Muscle of arm (tissue), 12 donors: Measurements from ENCODE around the gene MED31. TPM values are rescaled to one million over a fixed set of nuclear protein-coding genes. Genes with fewer than 3 reads are reported as not detected.
"Not testable (repeated sequence)": the region's sequence is repeated elsewhere in the genome, so short reads cannot be mapped to it uniquely, and the experiment has no call there.

ENCODE experiments used
- DNase-seq: peaks from one replicate; pipeline ENCODE4 v3.0.0-alpha.2; 2013
- polyA plus RNA-seq, 12 donors: library from polyadenylated mRNA; unstranded; fragments of 120-200 nt; gene quantifications; one replicate each; pipeline ENCODE4 v1.2.1, GENCODE V29; 2013; ENCODE audit not compliant: insufficient read length in 12 of 12

Gene MED31
- polyA plus RNA-seq, 12 donors: 11.9 to 26.8 (median 18.4) TPM; not detected in 1

DNA sequence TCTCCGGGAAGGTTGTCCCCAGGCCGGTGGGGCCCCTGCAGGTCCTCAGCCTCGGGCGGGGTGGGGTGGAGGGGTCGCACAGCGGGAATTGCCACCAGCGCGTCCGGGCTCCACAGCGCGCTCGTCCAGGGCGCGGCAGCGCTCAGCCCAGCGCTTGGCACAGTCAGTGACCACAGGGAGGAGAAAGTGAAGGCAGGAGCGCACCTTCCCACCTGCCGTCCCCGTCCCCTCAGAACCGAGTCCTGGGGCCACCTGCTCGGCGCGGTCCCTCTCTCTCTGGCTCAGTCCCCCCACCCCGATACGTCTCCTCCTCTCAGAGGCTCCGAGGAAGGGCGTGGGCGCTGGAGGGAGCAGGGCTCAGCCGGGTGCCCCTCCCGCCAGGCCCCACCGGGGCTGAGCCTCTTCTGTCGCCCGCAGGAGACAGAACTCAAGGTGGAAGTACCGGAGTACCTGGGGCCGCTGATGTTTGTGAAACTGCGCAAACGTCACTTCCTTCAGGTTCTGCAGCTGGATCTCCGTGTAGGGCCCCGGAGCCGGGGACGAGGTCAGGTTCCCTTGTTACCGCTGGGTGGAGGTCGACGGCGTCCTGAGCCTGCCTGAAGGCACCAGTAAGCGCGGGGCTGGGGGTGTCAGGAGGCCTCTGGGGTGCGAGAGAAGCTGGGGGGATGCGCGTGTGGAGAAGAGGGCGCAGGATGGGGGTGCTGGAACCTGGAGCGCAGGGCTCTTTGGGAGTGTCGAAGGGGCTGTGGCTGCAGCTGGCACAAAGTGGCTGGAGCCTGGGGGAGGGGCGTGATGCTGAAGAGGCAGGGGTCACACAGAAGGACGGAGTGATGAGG is 5.6 kb upstream of the MED31 start:
- DNase-seq: not testable (repeated sequence)

DNA sequence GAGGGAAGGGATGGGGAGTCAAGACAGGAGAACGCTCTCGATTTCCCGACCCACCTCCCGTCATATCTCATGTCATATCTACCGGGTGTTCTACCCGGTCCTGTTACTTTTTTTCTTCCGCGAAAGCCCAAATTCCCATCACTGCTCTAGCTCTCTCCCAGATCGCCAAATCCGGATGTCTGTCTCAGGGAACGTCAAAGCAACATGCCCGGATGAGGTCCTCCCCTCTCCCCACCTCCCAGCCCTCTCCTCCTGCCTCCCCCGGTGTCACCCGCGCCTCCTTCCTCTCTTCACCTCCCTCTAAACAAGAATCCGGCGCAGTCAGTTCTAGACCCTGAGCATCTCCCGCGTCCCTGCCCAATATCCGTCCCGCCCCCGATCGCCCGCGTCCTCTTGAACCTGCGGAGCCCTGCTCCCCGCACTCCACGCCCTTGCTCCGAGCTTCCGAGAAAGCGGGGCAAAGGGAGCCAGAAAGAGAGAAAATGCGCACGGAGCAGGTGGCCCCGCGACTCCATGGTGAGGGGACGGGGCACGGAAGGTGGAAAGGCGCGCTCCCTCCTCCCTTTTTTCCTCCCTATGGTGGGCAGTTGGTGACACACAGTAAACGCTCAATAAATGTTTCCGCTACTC is 4.4 kb upstream of the MED31 start:
- not testable (repeated sequence) for DNase-seq

DNA sequence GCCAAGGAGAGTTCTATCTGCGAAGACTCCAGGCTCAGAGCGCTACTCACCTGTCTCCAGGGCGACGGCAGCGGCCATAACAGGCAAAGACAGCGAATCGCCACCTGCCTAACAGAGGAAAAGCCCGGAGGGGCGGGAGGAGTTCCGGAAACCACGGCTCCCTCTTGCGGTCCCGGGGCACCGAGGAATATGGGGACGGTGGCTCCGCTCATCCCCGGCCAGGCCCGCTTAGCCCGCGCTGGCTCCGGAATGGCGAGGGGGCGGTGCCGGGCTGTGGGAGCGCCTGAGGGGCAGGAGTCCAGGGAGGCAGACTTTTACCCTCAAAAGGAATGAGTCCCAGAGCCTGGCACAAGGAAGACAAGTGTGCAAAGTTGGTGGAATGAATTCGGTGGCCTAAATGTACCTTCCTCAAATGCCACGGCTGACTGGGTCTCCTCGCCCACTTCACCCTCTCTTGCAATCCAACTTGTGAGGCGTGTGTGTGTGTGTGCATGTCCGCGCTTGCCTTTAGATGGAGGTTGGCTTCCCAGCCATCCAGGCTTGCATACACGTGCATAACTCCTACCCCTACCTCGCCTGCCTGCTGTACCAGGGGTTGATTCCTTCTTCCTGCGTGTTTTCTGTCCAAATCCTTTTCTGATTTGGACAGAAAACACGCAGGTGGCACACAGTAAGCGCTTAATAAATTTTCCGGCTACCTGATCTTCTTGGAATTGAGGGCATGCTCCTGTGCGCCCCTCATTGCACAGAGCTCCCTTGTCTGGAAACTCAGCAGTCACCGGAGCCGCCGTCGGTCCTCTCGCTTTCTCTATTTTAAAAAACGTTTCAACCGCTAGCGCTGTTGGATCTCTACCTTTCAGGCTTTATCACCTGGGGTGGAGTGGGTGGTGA is 3.7 kb upstream of the MED31 start:
- DNase-seq: no peak

DNA sequence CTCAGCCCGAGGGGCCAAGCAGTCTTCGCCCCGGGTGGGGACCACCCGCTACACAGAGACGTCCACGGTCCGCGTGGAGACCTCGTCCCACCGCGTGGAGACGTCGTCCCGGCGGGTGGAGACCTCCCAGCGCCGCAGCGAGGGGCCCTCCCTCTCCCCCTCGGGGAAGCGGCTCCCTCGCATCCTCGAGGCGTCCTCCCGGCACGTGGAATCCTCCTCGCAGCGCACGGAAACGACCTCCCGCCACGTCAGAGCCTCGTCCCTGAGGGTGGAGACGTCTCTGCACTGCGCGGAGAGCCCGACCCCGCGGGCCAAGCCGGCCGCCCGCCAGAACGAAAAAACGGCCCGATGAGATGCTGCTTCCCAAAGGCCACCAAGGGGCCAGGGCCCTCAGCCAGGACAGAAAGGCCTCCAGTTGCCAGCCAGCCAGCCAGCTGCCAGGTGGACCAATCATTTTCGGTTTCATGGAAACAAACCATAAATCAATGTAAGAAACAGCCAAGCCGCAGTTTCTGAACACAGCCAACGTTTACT is 581 bp upstream of the MED31 start:
- peak; percentile 53 for DNase-seq

DNA sequence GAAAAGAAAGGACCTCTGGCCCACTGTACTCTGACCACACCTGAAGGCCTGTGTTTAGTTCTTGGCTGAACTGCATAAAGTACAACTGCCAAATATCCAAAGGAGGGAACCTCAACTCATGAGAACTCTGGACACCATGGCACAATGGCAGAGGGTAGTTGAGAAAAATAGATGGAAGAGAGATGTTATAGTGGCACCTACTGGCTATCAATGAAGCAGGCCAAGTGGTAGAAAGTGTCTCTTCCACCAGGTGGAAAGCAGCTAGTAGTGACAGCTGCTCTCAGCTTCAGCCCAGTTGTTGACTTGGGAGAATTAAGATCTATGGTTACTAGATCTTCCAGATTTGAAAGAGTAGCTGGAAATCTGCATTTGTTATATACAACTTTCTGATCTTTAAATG is 3.2 kb downstream of the MED31 start:
- no peak for DNase-seq

DNA sequence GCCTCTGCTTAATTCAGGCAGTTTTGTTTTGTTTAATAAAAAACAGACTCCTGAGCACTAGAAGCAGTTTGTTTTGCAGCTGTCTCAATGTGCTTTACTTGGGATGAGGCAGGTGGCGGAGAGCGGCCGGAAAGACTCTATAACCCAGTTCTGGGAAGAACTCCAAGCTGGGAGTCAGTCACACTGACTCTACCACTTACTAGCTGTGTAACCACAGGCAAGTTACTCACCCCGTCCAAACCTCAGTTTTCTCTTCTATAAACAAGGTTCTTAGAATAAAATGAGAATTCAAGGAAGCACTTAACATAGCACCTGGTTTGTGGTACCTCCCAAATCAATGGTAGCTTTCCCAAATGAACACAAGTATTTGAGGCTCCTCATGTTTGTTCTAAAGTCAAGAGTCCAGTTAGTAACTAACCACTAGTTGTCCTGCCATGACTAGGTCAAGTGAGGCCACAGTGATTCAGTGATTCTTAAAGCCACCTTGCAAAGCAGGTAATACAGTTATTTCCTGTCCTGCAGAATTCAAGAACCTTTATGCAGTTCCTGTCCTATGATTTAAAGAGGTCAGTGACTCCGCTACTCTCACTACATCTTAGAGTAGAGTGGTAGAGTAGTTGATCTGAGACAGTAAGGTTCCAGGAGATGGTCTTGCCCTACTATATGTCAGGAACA is 7.8 kb downstream of the MED31 start:
- no peak for DNase-seq

DNA sequence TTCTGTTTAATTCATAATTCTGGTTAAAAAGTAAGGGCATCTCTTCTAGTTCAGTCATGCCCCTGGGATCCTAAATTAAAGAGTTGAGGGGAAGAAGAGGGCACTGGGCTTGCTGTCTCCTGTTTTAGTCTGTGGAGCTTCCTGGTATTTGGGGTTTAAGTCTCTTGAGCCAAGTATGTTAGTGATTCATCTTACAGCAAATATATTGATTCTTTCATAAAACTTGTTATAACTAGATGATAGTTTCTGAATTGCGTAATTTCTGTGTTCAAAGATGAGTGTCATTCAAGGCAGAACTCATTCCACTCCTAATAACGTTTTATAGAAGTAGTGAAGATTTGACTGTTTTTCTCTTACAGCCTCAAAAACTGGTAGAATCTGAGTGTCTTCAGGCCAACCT is 8.8 kb downstream of the MED31 start:
- no peak for DNase-seq

DNA sequence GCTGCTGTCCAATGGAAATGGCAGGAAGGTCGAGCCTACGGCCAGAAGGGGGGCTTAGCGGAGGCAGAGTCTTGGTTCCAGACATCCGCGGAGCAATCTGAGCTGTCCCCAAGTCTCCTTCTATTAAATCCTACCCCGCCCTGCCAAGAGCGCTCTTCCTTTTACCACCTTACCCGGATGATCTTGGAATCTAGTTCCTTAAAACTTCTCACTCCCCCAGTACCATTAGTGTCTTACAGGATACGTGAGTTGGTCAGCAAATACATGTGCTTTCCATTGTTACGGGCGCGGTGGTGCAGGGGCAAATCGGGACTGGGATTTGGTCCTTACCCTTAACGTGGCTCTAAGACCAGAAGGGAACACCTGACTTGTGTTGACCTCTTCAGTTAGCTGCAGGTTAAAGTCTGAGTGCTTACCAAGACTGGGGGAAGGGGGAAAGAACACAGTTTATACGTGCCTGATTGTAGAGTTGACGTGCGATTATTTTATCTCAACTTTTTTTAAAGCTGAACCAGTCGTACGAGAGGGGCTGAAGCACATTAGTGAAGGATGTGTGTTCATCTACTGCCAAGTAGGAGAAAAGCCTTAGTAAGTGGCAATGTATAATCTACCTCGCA is 10.1 kb downstream of the MED31 start:
- DNase-seq: no peak

DNA sequence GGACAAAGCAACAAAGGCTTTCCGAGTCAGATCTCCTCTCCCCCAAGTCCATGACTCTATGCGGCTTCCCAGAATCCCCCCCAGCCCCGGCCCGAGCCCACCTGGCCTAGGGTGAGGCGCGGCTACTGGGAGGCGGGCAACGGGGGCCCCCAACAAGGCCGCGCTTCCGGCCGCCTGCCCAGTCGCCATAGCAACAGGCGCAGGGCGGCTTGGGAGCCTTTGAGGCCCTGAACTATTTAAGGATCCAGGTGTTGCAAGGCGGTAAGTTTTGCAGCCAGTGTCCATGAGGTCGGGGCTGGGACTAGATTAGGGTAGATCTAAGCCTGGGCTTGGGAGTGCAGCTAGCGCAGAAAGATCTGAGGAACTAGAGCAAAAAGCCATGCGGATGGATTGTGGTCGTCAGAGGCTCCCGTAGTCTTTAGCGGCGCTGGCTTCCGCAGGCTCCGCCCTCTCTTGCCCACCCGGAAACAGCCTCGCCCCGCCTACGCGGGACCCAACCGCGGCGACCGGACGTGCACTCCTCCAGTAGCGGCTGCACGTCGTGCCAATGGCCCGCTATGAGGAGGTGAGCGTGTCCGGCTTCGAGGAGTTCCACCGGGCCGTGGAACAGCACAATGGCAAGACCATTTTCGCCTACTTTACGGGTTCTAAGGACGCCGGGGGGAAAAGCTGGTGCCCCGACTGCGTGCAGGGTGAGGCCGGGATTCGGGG is 10.7 kb downstream of the MED31 start, which contains the start of the genes KIAA0753 and TXNDC17:
Gene KIAA0753, minus strand, starts transcription at position 176 of the 711 bp plus-strand sequence. CDS start 5,608 bp downstream, outside the sequence.
Gene TXNDC17, plus strand, starts transcription at position 525 of the 711 bp plus-strand sequence. Its CDS starts 23 bp downstream, at position 548.
- DNase-seq: peak; percentile 94

DNA sequence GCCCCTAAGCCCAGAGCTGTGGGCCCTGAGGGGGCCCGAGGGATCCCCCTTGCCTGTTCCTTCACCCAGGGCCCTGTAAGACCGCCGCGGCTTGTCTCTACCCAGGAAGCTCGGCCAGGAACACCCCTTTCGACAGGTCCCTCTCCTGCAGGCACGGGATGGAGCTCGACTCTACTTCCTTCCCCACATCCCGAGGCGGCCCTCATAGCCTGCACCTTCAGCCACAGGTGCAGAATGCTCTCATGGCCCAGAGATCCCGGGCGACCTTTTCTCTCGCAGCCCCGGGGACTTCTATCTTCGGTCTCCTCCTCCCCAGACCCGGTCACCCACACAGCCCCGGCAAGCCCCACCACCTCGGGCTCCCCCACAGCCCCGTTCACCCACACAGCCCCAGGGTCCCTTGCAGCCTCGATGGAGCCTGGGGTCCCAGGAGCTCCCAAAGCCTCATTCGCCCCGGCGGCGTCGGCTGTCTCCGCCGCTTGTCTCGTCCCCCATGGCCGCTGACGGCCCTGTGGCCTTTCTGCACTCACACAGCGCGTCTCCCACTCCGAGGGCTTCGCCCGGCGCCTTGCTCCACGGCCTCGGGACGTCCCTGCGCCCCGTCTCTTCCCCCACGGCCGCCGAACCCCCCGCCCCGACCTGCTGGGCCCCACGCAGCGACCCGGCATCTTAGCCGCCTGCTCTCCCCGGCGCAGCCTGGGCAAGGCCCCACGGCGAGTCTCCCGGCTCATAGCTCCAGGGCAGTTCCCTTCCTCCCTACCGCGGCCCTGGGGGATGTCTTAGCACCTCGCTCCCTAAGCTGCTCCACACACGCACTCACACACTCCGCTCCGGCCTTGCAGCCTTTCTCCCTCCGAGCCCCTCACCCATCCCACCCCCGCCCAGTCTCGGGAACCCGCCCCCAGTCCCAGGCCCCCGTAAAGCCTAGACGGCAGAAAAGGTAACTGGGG is 11.5 kb downstream of the MED31 start:
- no peak for DNase-seq

DNA sequence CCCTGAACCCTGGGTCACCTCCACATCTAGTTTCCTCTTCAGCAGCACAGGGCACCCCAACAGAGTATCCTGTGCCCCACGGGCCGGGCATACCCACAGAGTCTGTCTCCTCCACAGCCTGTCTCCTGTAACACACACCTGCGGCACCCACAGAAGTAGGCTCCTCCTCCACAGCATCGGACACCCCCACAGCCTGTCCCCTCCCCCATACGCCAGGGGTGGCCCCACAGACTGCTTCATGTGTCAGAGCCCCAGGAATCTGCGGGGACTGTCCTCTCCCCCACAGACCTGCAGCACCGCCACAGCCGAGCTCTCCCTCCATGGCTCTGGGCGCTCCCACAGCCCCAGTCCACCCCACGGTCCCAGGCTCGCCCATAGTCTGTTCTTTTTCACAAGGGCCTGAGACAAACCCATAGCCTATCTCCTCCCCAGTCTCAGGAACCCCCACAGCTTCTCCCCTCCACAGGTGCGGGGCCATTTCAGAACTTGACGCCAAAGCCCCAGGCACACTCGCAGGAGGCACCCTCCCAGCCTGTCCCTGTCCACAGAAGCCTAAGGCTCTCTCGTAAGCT is 12.3 kb downstream of the MED31 start:
- DNase-seq: no peak

DNA sequence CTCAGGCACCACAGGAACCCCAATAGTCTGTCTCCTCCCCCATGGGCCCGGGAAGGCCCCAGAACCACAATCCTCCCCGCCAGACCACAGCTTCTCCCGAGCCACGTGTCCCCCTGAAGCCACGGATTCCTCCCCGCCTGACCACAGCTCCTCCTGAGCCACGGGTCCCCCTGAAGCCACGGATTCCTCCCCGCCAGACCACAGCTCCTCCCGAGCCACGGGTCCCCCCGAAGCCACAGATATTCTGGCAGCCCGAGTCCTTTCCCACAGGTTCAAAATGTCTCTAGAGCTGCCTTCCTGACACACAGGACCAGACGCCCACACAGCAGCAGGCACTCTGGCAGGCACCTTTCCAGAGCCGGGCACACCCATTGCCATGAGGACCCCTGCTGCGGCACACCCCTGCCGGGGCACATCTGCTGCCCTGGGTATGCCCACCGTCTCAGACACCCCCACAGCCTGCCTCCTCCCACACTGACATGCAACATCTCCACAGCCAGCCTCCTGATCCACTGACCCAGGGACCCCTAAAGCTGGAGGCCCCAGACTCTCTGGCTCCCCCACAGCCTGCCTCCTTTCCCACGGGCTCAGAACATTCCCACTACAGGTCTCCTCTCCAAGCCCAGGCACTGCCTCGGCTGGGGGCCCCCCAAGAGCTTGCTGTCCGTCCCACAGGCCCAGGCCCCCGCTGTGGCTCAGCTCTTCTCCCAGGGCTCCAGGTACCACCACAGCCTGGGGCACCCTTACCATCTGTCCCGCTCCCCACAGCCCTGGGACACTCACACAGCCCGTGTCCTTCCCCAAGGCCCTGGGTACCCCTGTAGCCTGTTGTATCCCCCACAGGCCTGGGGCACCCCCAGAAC is 13.1 kb downstream of the MED31 start:
- DNase-seq: no peak

DNA sequence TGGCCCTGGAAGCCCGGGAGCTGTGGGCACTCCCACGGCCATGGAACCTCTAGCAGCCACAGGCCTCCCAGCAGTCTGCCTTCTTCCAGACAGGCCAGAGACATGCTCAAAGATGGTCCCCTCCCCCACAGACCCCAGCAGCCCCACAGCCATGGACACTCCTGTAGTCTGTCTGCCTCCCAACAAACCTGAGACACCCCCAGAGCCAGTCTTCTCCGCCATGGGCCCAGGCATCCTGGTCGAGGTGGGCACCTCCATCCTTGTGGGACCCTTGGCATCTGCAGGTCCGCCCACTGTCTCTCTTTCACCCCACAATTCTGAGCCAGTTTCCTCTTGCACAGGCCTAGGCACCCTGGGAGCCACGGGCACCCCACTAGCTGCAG is 14.0 kb downstream of the MED31 start:
- no peak for DNase-seq

DNA sequence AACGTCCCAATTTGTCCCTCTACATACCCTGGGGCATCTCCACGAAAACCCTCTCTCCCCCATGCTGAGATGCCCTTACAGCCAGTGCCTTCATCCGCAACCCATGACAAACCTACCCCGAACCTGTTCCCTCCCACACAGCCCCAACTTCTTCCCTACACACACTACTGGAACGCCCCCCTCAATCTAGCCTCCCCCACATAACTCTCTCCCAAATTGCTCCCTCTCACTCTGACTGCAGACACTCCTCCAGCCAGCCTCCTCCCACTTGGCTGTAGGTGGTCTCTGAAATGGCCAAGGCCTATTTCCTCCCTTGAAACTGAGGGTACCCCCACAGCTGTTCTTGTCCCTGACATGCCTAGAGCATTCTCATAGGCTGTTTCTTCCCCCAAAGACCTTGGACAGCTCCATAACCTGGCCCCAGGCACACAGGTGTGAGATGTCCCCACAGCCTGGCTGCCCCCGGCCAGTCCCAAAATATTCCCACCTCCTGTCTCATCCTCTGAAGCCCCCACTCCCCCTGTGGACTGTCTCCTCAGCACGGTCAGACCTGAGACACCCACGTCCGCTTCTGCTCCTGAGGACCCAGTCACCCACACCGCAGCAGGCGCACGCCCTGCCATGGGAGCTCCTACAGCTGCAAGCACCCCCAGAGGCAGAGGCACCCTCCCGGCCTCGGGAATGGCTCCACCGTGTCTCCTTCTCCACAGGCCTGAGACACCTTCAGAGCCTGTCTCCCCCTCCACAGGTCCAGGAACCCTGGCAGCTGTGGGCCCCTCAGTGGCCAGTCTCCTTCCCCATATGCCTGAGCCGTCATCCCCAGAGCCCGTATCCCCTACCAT is 14.6 kb downstream of the MED31 start:
- no peak for DNase-seq

DNA sequence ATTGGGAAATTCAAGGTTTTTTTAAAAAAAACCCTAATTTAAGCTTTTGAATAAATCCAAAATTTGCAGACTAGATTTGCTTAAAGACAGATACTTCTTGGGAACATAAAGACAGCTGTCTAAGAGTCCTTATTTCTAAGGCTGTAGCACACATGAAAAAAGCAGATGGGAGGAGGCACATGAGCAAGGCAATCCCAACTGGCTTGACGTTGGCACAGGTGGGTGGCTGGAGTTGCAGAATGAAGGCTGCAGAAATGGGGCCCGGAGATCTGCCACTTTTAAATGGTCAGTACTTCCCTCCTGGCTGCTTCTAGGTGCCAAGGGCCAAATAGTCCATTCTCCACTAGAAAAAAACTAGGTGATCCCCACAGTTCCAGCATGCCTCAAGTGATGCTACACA is 15.3 kb downstream of the MED31 start:
- DNase-seq: no peak

DNA sequence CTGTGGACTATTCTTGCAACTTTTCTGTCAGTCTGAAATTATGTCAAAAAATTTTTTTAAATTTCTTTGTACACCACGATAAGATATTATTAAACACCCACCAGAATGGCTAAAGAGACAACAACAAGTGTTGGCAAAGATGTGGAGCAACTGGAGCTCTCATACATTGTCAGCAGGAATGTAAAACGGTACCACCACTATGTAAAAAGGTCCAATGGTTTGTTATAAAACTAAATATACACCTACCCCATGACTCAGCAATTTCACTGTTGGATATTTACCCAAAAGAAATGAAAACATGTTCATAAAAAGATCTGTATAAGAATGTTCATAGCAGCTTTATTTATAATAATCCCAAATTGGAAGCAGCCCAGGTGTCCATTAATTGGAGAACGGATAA is 18.1 kb downstream of the MED31 start:
- DNase-seq: no peak

DNA sequence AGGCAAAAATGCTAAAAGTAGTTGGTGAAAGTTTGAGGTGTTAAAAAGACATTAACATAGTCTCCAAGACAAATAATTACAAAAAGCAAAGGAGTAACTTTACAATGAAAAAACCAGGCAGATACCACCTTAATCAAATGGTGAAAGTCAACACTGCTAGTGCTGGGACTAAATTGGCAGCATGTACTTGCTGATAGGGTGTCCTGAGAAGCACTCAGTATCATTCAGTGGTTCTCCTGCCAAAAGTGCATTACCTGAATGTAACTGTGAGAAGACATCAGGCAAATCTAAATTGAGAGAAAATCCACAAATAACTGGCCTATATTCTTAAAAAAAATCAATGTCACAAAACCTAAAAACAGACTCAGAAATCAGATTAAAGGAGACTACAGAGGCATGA is 18.9 kb downstream of the MED31 start:
- DNase-seq: no peak
